ENCODE measurements around the gene EGFR. TPM values are rescaled to one million over a fixed set of nuclear protein-coding genes. Genes with fewer than 3 reads are reported as not detected.

The EGFR gene
- total RNA-seq, 1 donor from 2014 or later: 67.2 TPM

DNA sequence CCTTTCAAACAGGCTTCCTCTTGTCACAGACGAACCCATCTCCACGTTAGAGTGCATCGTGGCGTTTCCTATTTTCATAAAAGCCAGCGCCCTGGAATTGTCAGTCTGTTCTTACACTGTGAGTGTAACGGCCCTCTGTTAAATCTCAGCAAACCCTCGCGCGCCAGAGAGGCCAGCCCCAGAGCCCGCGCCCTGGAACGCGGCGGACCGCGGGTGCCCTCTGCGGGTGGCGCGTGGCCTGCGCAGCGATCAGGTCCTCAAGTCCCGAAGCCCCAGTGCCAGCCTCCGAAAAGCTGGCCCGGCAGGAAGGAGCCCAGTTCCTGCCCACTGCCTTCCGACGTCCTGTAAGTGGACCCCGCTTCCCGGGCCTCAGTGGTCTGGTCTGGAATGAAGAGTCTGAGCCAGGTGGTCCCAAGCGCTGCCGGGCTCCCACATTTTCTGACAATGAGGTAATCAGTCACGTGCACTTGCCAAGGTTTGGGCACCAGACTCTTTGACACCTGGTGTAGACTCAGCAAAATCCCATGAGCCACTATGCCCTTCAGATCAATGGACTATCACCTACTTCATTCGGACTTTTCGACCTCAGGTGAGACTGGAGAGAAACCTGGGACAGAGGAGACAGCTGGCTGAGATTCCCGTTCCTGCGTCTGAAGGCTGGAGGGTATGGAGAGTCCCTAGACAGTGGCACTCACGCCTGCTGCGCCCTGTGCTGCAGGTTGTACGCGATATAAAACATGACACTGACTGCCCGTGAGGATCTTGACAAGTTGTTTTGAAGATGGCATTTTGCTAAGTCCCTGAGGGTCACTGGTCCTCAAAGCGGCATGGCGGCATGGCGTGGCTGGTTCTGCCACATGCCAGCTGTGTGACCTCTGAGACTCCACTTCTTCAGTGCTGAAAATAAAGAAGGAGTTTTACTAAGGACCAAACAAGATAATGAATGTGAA lies 237.0 kb downstream of the EGFR start:
- Histone ChIP-seq H3K27me3 (ENCODE audit: control insufficient read depth, insufficient read depth, low read length) (peaks cover 3% of the 10 kb centered on the region), H3K36me3 (ENCODE audit: control insufficient read depth, insufficient read depth, low read length) (no peaks in the 10 kb centered on the region), H3K4me3 (ENCODE audit: low read depth, low read length) (peak overlapping the region; percentile 50)
- TF ChIP-seq CTCF (IDR thresholded peaks at IDR 0.05; ENCODE audit: insufficient read depth, low read length, poor library complexity, severe bottlenecking): peak; percentile 76
- DNase-seq (ENCODE audit: low read depth): no peak

DNA sequence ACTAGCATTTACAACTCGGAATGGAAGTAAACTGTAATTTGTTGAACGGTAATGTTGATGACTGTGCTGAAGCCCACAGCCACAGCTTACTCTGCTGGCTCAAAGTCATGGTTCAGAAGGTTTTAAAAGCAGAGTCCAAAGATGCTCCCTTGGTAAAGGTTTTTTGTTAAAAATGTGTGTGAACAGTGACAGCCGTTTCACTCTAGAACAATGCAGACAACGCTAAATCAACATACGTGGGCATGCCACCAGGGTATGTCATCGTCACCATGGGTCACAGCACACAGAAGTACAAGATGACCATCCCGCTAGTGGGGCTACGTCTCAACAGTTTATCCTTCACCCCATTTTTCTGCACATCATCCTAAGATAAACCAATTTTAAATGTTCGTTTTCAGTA lies 239.8 kb downstream of the EGFR start:
- DNase-seq (ENCODE audit: low read depth): no peak
- no peak for TF ChIP-seq CTCF (IDR thresholded peaks at IDR 0.05; ENCODE audit: insufficient read depth, low read length, poor library complexity, severe bottlenecking)
- Histone ChIP-seq H3K27me3 (ENCODE audit: control insufficient read depth, insufficient read depth, low read length) (peaks cover 3% of the 10 kb centered on the region), H3K4me3 (ENCODE audit: low read depth, low read length) (no peak overlapping the region), H3K36me3 (ENCODE audit: control insufficient read depth, insufficient read depth, low read length) (no peaks in the 10 kb centered on the region)

- no peak overlapping the region for H3K4me3 ChIP-seq (ENCODE audit: low read depth, low read length)
- H3K27me3 ChIP-seq (ENCODE audit: control insufficient read depth, insufficient read depth, low read length): no peaks in the 10 kb centered on the region
- TF ChIP-seq CTCF (IDR thresholded peaks at IDR 0.05; ENCODE audit: insufficient read depth, low read length, poor library complexity, severe bottlenecking): no peak
- no peaks in the 10 kb centered on the region for H3K36me3 ChIP-seq (ENCODE audit: control insufficient read depth, insufficient read depth, low read length)
- no peak for DNase-seq (ENCODE audit: low read depth)
Measured at GRCh38 chr7:55260171-55260570, 241.4 kb downstream of the EGFR start.

GRCh38 chr7:55260676-55261385 lies 242.0 kb downstream of the EGFR start:
- no peak overlapping the region for H3K4me3 ChIP-seq (ENCODE audit: low read depth, low read length)
- TF ChIP-seq CTCF (IDR thresholded peaks at IDR 0.05; ENCODE audit: insufficient read depth, low read length, poor library complexity, severe bottlenecking): no peak
- DNase-seq (ENCODE audit: low read depth): no peak
- no peaks in the 10 kb centered on the region for H3K27me3 ChIP-seq (ENCODE audit: control insufficient read depth, insufficient read depth, low read length)
- H3K36me3 ChIP-seq (ENCODE audit: control insufficient read depth, insufficient read depth, low read length): no peaks in the 10 kb centered on the region
